Measurements from ENCODE around the gene ZNF385A.
"Not testable (repeated sequence)": the region's sequence is repeated elsewhere in the genome, so short reads cannot be mapped to it uniquely, and the experiment has no call there.

Gene ZNF385A

DNA sequence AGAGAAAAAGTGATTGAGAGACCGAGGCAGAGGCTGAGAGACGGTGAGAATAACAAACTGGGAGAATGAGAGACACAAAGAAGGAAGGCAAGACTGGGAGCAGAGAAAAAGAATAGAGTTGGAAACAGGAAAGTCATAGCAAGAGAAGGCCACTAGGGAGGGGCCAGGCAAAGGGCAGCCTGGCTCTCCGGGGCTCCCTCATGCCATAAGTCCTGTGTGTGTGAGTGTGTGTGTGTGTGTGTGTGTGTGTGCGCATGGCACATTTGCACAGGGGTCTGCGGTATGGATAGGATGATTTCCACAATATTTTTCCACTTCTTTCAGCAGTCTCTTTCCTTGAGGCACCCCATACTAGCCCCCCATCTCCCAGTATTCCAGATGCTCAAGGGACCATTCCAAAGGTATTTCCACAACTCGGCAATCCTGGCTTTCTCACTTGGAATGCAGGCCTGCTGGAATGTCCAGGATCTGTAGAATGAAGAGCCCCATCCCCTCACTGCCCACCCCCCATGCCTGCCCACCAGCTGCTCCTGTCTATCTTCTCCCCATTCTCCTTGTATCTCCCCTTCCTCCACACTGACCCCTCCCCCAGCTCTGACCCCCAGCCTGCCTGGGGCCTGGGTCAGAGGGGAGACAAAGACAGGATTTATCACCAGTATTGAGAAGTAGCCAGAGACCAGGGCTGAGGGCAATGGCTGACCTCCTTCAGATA, 29.3 kb downstream of the ZNF385A start:
- 50 to 53% methylated on average over 6 of the region's 6 CpGs for WGBS, 2 experiments
- no peaks in the 10 kb centered on the region for H3K36me3 ChIP-seq (ENCODE audit: control insufficient read depth, insufficient read depth, low read length)

DNA sequence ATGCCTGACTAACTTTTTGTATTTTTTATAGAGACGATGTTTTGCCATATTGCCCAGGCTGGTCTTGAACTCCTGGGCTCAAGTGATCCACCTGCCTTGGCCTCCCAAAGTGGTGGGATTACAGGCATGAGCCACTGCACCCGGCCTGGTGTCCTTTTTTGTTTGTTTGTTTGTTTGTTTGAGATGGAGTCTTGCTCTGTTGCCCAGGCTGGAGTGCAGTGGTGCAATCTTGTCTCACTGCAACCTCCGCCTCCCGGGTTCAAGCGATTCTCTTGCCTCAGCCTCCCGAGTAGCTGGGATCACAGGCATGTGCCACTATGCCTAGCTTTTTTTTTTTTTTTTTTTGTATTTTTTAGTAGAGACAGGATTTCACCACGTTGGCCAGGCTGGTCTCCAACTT, 30.3 kb downstream of the ZNF385A start:
- not testable (repeated sequence) for H3K27ac ChIP-seq (ENCODE audit: insufficient read depth, low read depth, low read length, poor library complexity, severe bottlenecking)
- peaks cover 88% of the 10 kb centered on the region for H3K4me1 ChIP-seq (ENCODE audit: control insufficient read depth, insufficient read depth, low read length)

More for the DNA sequence above, 29.3 kb downstream of the ZNF385A start:
- Histone ChIP-seq H3K27me3 (ENCODE audit: control insufficient read depth, insufficient read depth, low read length, poor library complexity, severe bottlenecking) (no peaks in the 10 kb centered on the region), H3K9me3 (ENCODE audit: control insufficient read depth, low read length) (no peaks in the 10 kb centered on the region), H3K4me1 (ENCODE audit: control insufficient read depth, insufficient read depth, low read length) (peaks cover 87% of the 10 kb centered on the region), H3K4me3 (ENCODE audit: insufficient read depth, low read depth, low read length) (peak overlapping the region; percentile 2), H3K27ac (ENCODE audit: insufficient read depth, low read depth, low read length, poor library complexity, severe bottlenecking) (peak overlapping the region; percentile 92)

DNA sequence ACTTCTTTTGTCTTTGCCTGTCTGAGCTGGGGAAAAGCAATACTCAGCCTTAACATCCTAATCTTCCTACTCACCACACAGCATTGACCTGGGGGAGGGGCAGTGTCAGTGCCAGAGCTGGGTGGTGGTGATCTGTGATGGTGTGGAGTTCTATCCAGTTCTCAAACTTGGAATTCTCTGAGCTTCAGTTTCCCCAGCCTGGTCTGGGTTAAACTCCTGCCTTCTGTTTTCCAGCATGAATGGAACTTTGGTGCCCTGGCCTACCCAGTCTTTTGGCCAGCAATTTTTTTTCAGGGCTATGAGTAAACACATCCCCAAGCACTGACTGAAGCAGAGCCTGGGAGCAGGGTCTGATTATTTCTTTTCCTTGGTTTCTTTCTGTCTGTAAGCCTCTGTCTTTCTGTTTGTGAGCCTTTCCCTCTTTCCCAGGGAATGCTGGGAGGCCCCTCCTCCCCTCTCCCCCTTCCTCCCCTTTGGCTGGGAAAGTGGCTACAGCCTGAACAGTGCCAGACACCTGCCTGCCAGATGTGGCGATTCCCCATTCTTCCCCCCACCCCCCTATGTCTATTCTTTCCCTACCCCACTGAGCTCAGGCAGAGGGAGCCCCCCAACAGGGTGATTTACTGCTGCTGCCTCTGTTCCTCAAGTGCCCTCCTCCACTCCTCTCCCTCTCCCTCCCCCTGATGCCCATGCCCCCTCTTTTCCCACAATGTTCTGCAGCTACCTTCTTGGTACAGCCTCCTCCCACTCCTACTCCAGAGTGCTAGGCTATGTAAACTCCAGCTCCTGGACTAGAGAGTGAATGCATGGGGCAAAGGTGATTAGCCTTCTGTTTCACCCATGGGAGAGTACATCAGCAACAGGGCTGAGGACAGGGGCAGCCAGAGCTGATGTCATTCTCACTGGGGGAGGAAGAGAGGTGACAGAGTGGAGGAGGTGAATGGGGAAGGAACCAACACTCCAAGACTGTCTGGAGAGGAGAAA, 31.4 kb downstream of the ZNF385A start:
- Histone ChIP-seq H3K4me1 (ENCODE audit: control insufficient read depth, insufficient read depth, low read length) (peaks cover 94% of the 10 kb centered on the region), H3K4me3 (ENCODE audit: insufficient read depth, low read depth, low read length) (peak overlapping the region; percentile 25), H3K9me3 (ENCODE audit: control insufficient read depth, low read length) (no peaks in the 10 kb centered on the region), H3K27me3 (ENCODE audit: control insufficient read depth, insufficient read depth, low read length, poor library complexity, severe bottlenecking) (no peaks in the 10 kb centered on the region), H3K27ac (ENCODE audit: insufficient read depth, low read depth, low read length, poor library complexity, severe bottlenecking) (peak overlapping the region; percentile 92), H3K36me3 (ENCODE audit: control insufficient read depth, insufficient read depth, low read length) (peaks cover 4% of the 10 kb centered on the region)
- 14 to 23% methylated on average over 1 of the region's 1 CpG for WGBS, 2 experiments

More for the DNA sequence above, 30.3 kb downstream of the ZNF385A start:
- WGBS, 2 experiments: 81 to 86% methylated on average over 7 of the region's 7 CpGs
- H3K4me3 ChIP-seq (ENCODE audit: insufficient read depth, low read depth, low read length); H3K9me3 ChIP-seq (ENCODE audit: control insufficient read depth, low read length); H3K27me3 ChIP-seq (ENCODE audit: control insufficient read depth, insufficient read depth, low read length, poor library complexity, severe bottlenecking); H3K36me3 ChIP-seq (ENCODE audit: control insufficient read depth, insufficient read depth, low read length): not testable (repeated sequence)

DNA sequence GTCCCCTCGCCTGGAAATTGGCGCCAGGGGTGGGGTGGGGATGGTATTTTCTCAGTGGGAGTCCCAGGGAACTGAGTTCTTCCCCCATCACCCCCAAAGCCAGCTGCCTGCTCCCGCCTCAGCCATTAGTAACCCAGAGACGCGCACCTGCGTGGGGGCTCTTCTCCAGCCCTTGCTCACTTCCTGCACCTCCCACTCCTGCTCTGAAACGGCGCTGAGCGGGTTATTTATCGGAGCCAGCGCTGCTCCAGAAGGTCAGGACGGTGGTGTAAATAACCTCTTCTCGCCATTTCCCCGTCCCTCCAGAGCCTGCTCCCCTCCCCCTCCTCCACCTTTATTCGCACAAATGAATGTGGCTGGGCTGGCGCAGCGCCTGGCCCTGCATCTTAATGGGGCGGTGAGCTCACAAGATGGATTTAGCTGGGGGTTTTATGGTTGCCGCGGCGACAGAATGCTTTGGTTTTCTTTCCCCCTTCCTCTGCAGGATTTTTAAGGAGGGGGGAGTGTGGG, 32.5 kb downstream of the ZNF385A start:
- Histone ChIP-seq H3K27ac (ENCODE audit: insufficient read depth, low read depth, low read length, poor library complexity, severe bottlenecking) (peak overlapping the region; percentile 92), H3K4me3 (ENCODE audit: insufficient read depth, low read depth, low read length) (peak overlapping the region; percentile 25), H3K4me1 (ENCODE audit: control insufficient read depth, insufficient read depth, low read length) (peaks cover 83% of the 10 kb centered on the region), H3K27me3 (ENCODE audit: control insufficient read depth, insufficient read depth, low read length, poor library complexity, severe bottlenecking) (no peaks in the 10 kb centered on the region), H3K9me3 (ENCODE audit: control insufficient read depth, low read length) (no peaks in the 10 kb centered on the region), H3K36me3 (ENCODE audit: control insufficient read depth, insufficient read depth, low read length) (peaks cover 9% of the 10 kb centered on the region)
- WGBS, 2 experiments: 1 to 2% methylated on average over 19 to 21 of the region's 21 CpGs

DNA sequence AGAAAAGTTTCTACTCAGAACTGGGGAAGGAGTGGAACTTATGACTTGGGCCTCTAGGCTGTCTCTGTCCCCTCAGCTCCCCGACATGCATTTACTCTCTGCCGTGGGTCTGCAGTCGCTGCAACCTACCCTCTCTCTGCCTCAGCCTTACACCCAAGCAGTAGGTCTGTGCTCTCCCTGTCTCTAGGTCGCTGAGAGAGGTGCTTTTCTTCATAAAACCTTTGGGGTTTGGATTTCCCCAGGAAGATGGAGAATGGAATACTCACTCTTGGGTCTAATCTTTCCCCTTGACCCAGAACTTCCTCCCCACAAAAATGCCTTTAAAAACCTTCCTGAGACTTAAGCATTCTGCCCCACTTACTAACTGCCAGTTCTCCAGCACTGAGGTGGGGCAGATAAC, 33.2 kb downstream of the ZNF385A start:
- H3K27ac ChIP-seq (ENCODE audit: insufficient read depth, low read depth, low read length, poor library complexity, severe bottlenecking): peak overlapping the region; percentile 92
- no peak overlapping the region for H3K4me3 ChIP-seq (ENCODE audit: insufficient read depth, low read depth, low read length)
- no peaks in the 10 kb centered on the region for H3K9me3 ChIP-seq (ENCODE audit: control insufficient read depth, low read length)
- H3K36me3 ChIP-seq (ENCODE audit: control insufficient read depth, insufficient read depth, low read length): peaks cover 9% of the 10 kb centered on the region
- H3K27me3 ChIP-seq (ENCODE audit: control insufficient read depth, insufficient read depth, low read length, poor library complexity, severe bottlenecking): no peaks in the 10 kb centered on the region
- H3K4me1 ChIP-seq (ENCODE audit: control insufficient read depth, insufficient read depth, low read length): peaks cover 75% of the 10 kb centered on the region
- 43 to 45% methylated on average over 4 of the region's 4 CpGs for WGBS, 2 experiments

DNA sequence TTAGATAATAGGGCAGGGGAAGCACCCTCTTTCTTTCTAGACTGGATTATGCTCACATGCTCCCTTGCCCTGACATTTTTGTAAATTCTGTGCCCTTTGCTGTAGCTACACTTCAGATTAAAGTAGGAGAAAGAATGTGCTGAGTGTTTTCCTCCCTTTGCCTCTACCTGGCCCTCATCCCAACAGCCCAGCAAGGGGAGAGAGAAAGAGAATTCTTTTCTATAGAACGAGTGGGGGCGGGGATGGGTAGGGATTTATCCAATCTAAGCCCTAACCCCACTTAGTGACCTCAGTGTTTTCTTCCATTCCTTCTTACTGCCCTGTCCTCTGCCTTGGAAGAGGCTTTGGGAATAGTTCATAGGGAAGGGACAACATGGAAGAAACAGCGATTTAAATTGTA, 33.8 kb downstream of the ZNF385A start:
- Histone ChIP-seq H3K9me3 (ENCODE audit: control insufficient read depth, low read length) (no peaks in the 10 kb centered on the region), H3K4me1 (ENCODE audit: control insufficient read depth, insufficient read depth, low read length) (peaks cover 69% of the 10 kb centered on the region), H3K4me3 (ENCODE audit: insufficient read depth, low read depth, low read length) (no peak overlapping the region), H3K27ac (ENCODE audit: insufficient read depth, low read depth, low read length, poor library complexity, severe bottlenecking) (peak overlapping the region; percentile 91), H3K36me3 (ENCODE audit: control insufficient read depth, insufficient read depth, low read length) (peaks cover 9% of the 10 kb centered on the region), H3K27me3 (ENCODE audit: control insufficient read depth, insufficient read depth, low read length, poor library complexity, severe bottlenecking) (no peaks in the 10 kb centered on the region)
- 19 to 33% methylated on average over 3 of the region's 3 CpGs for WGBS, 2 experiments

DNA sequence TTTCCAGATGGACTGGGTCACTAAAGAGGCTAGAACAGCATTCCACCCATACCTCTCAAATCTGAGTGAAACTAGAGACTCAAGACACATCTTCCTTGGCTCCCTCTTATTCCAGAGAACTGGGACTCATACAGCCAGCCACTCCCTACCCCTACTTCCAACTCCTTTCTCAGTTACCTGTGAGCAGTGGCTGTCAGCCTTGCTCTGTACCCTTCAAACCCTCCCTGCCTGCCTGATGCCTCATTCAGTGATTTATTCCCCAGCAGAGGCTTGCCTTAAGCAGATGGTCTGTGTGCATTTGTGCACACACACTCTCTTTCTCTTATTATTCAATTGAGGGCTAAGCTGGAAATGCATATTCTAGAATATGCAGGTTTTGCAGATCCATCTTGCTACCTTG, 34.9 kb downstream of the ZNF385A start:
- Histone ChIP-seq H3K27ac (ENCODE audit: insufficient read depth, low read depth, low read length, poor library complexity, severe bottlenecking) (peak overlapping the region; percentile 57), H3K4me1 (ENCODE audit: control insufficient read depth, insufficient read depth, low read length) (peaks cover 59% of the 10 kb centered on the region), H3K9me3 (ENCODE audit: control insufficient read depth, low read length) (no peaks in the 10 kb centered on the region), H3K27me3 (ENCODE audit: control insufficient read depth, insufficient read depth, low read length, poor library complexity, severe bottlenecking) (no peaks in the 10 kb centered on the region), H3K4me3 (ENCODE audit: insufficient read depth, low read depth, low read length) (peak overlapping the region; percentile 9), H3K36me3 (ENCODE audit: control insufficient read depth, insufficient read depth, low read length) (peaks cover 9% of the 10 kb centered on the region)

DNA sequence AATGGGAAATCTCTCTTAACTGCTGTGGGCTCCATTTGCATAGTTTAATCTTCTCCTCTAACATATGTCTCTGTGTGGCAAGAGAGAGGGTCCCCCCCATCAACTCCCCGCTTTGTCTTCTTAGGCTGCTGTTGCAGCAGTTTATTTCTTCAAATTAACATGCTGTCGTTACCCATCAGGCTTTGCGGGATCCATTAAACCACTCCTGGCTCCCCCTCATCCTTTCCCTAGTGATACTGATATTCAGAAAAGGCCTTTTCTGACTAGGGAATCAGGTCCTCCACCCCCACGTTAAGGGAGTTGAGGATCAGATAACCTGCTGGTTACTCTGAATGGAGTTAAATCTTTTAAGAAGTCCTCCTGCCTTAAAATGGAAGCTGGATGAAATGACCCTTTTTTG, 35.5 kb downstream of the ZNF385A start:
- no peaks in the 10 kb centered on the region for H3K9me3 ChIP-seq (ENCODE audit: control insufficient read depth, low read length)
- WGBS, 2 experiments: 75% methylated on average over 4 of the region's 4 CpGs
- H3K4me1 ChIP-seq (ENCODE audit: control insufficient read depth, insufficient read depth, low read length): peaks cover 53% of the 10 kb centered on the region
- H3K27me3 ChIP-seq (ENCODE audit: control insufficient read depth, insufficient read depth, low read length, poor library complexity, severe bottlenecking): no peaks in the 10 kb centered on the region
- H3K4me3 ChIP-seq (ENCODE audit: insufficient read depth, low read depth, low read length): no peak overlapping the region
- H3K36me3 ChIP-seq (ENCODE audit: control insufficient read depth, insufficient read depth, low read length): peaks cover 11% of the 10 kb centered on the region
- peak overlapping the region; percentile 39 for H3K27ac ChIP-seq (ENCODE audit: insufficient read depth, low read depth, low read length, poor library complexity, severe bottlenecking)

DNA sequence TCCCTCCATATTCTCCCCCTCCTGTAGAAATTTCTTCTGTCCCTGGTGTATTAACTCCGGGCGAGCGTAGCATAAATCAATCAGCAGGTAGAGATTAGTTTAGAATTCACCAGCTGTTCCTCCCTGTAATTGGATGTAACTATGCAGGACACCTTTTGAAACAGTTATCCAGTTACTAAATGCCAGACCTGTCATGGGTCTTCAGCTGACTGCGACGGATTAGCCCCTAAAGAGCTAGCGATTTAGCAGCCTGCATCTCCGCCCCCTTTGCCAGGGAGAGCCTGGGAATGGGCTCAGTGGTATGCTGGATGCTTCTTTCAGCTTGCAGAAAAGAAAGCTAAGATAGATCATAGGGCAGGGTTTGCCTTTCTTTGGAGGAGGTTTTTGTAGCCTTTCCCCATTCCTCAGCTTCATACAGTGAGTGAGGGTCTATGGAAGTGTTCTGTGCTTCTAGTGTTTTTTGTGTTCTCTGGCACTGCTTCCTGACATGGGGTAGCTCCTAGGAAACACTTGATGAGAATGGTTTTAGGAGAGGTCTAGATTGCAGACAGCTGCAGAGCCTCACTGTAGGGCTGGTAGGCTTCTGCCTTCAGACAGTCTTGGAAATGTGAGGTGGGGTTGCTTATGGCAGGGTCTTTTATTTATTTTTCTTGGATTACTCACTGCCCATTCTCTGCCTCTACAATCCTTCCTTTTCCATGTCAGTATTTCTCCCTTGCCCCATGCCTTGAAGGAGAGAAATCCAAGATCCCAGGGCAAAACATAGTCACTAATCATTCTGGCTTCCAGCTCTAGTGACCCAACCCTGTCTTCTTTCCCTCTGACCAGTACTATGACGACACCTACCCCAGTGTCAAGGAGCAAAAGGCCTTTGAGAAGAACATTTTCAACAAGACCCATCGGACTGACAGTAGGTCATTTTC, 42.9 kb downstream of the ZNF385A start:
- Histone ChIP-seq H3K27me3 (ENCODE audit: control insufficient read depth, insufficient read depth, low read length, poor library complexity, severe bottlenecking) (no peaks in the 10 kb centered on the region), H3K27ac (ENCODE audit: insufficient read depth, low read depth, low read length, poor library complexity, severe bottlenecking) (peak overlapping the region; percentile 84), H3K4me3 (ENCODE audit: insufficient read depth, low read depth, low read length) (no peak overlapping the region), H3K36me3 (ENCODE audit: control insufficient read depth, insufficient read depth, low read length) (peaks cover 15% of the 10 kb centered on the region), H3K4me1 (ENCODE audit: control insufficient read depth, insufficient read depth, low read length) (peaks cover 56% of the 10 kb centered on the region), H3K9me3 (ENCODE audit: control insufficient read depth, low read length) (no peaks in the 10 kb centered on the region)
- WGBS, 2 experiments: 48 to 68% methylated on average over 9 of the region's 9 CpGs

Measured in ectodermal cell (in vitro differentiated cells).